Measurements from ENCODE around the gene RIOK3.

The RIOK3 gene

GRCh38 chr18:23462876-23463275 lies 9.8 kb downstream of the RIOK3 start:
- Histone ChIP-seq H3K9me3 (ENCODE audit: control insufficient read depth, insufficient read depth, low read depth, low read length) (no peaks in the 10 kb centered on the region), H3K4me3 (ENCODE audit: low read depth, low read length) (no peak overlapping the region), H3K4me1 (ENCODE audit: control insufficient read depth, insufficient read depth, low read length) (no peaks in the 10 kb centered on the region), H3K27ac (ENCODE audit: extremely low read depth, low read depth, low read length) (no peak overlapping the region), H3K36me3 (ENCODE audit: control insufficient read depth in 2 of 2, insufficient read depth in 1 of 2, low read length in 2 of 2) (peaks cover 45 to 75% of the 10 kb centered on the region in 2 experiments)
- ChIA-PET POLR2A (interaction anchor here (1.7 kb wide), 1 partner anchor 9 kb away, joined by 7 read pairs; the partner anchor contains the start of gene RIOK3), CTCF (interaction anchor here (0.6 kb wide), 1 partner anchor 9 kb away, joined by 3 read pairs; no protein-coding TSS in a partner anchor)
- no peak for TF ChIP-seq ZNF214 (tag by site-specific recombination; IDR thresholded peaks at IDR 0.05; ENCODE audit: borderline replicate concordance)
- no peak for TF ChIP-seq SCRT1 (tag by site-specific recombination; IDR thresholded peaks at IDR 0.05; ENCODE audit: borderline replicate concordance)
- TF ChIP-seq GLIS1 (tag by site-specific recombination; IDR thresholded peaks at IDR 0.05), result no peak
- no peak for TF ChIP-seq SP2 (tag by site-specific recombination; IDR thresholded peaks at IDR 0.05)
- TF ChIP-seq KLF16 (tag by site-specific recombination; IDR thresholded peaks at IDR 0.05), result no peak
- TF ChIP-seq KLF10 (tag by site-specific recombination; IDR thresholded peaks at IDR 0.05), result no peak

- no peak overlapping the region for H3K4me3 ChIP-seq (ENCODE audit: low read depth, low read length)
- H3K4me1 ChIP-seq (ENCODE audit: control insufficient read depth, insufficient read depth, low read length), result no peaks in the 10 kb centered on the region
- no peak overlapping the region for H3K27ac ChIP-seq (ENCODE audit: extremely low read depth, low read depth, low read length)
- ChIA-PET CTCF (no interaction called here), POLR2A (interaction anchor here (0.6 to 0.8 kb wide), 2 partner anchors 15 to 51 kb away, joined by 3 read pairs; no protein-coding TSS in a partner anchor)
- peaks cover 67 to 94% of the 10 kb centered on the region in 2 experiments for H3K36me3 ChIP-seq (ENCODE audit: control insufficient read depth in 2 of 2, insufficient read depth in 1 of 2, low read length in 2 of 2)
- no peaks in the 10 kb centered on the region for H3K9me3 ChIP-seq (ENCODE audit: control insufficient read depth, insufficient read depth, low read depth, low read length)
- TF ChIP-seq ZNF580 (tag by site-specific recombination; IDR thresholded peaks at IDR 0.05), result no peak
- TF ChIP-seq ZNF596 (tag by site-specific recombination; IDR thresholded peaks at IDR 0.05), result peak; percentile 60; the same call in 1 of the 2 replicates
Observed at GRCh38 chr18:23468753-23469459, 15.8 kb downstream of the RIOK3 start.

GRCh38 chr18:23470620-23471387 lies 17.7 kb downstream of the RIOK3 start:
- no peak overlapping the region for H3K27ac ChIP-seq (ENCODE audit: extremely low read depth, low read depth, low read length)
- CTCF ChIA-PET, result interaction anchor here (0.5 to 1.1 kb wide), 2 partner anchors 29 to 723 kb away, joined by 3 read pairs; no protein-coding TSS in a partner anchor
- H3K36me3 ChIP-seq (ENCODE audit: control insufficient read depth in 2 of 2, insufficient read depth in 1 of 2, low read length in 2 of 2), result peaks cover 71 to 94% of the 10 kb centered on the region in 2 experiments
- no peaks in the 10 kb centered on the region for H3K9me3 ChIP-seq (ENCODE audit: control insufficient read depth, insufficient read depth, low read depth, low read length)
- POLR2A ChIA-PET, result interaction anchor here (1.4 kb wide), 1 partner anchor 18 kb away, joined by 3 read pairs; the partner anchor contains the start of gene RIOK3
- TF ChIP-seq MZF1 (tag by site-specific recombination; IDR thresholded peaks at IDR 0.05; ENCODE audit: borderline replicate concordance) (no peak), ATF2 (tag by site-specific recombination; IDR thresholded peaks at IDR 0.05; ENCODE audit: low read depth) (peak; percentile 49; the same call in 1 of the 2 replicates)
- no peak overlapping the region for H3K4me3 ChIP-seq (ENCODE audit: low read depth, low read length)
- H3K4me1 ChIP-seq (ENCODE audit: control insufficient read depth, insufficient read depth, low read length), result no peaks in the 10 kb centered on the region

- no peak overlapping the region for H3K27ac ChIP-seq (ENCODE audit: extremely low read depth, low read depth, low read length)
- POLR2A ChIA-PET, result interaction anchor here (0.7 to 1.4 kb wide), 2 partner anchors 15 to 18 kb away, joined by 3 read pairs; partner anchors contain the start of gene RIOK3
- H3K4me1 ChIP-seq (ENCODE audit: control insufficient read depth, insufficient read depth, low read length), result no peaks in the 10 kb centered on the region
- no peaks in the 10 kb centered on the region for H3K9me3 ChIP-seq (ENCODE audit: control insufficient read depth, insufficient read depth, low read depth, low read length)
- no peak overlapping the region for H3K4me3 ChIP-seq (ENCODE audit: low read depth, low read length)
- peaks cover 67 to 94% of the 10 kb centered on the region in 2 experiments for H3K36me3 ChIP-seq (ENCODE audit: control insufficient read depth in 2 of 2, insufficient read depth in 1 of 2, low read length in 2 of 2)
- CTCF ChIA-PET, result interaction anchor here (0.6 to 1.1 kb wide), 2 partner anchors 28 to 369 kb away, joined by 3 read pairs; no protein-coding TSS in a partner anchor
- TF ChIP-seq ZBTB44 (tag by site-specific recombination; IDR thresholded peaks at IDR 0.05) (no peak), ZNF416 (tag by site-specific recombination; IDR thresholded peaks at IDR 0.05) (no peak), ZNF23 (tag by site-specific recombination; IDR thresholded peaks at IDR 0.05; ENCODE audit: borderline replicate concordance) (no peak), HOXD13 (CRISPR knock-in tag; IDR thresholded peaks at IDR 0.05; ENCODE audit: borderline replicate concordance) (no peak), ZNF792 (tag by site-specific recombination; IDR thresholded peaks at IDR 0.05) (no peak), ZSCAN30 (tag by site-specific recombination; IDR thresholded peaks at IDR 0.05) (no peak), ZBTB11 (tag by site-specific recombination; conservative IDR thresholded peaks at IDR 0.05; ENCODE audit: low read depth) (no peak), ZNF76 (tag by site-specific recombination; IDR thresholded peaks at IDR 0.05; ENCODE audit: borderline replicate concordance, low read depth) (no peak)
Observed at GRCh38 chr18:23471486-23471885, 18.4 kb downstream of the RIOK3 start.

All from HEK293 (cell line).